HG02798 (cell line): ENCODE data around the gene USP32.
"Not testable (repeated sequence)": the region's sequence is repeated elsewhere in the genome, so short reads cannot be mapped to it uniquely, and the experiment has no call there.

Source experiments
- ATAC-seq: cut with Tn5 transposase; IDR thresholded peaks from one replicate; pipeline ENCODE4 v1.9.1; 2021; ENCODE audit warnings: mild to moderate bottlenecking; ENCODE audit not compliant: unreplicated experiment, poor library complexity

The USP32 gene

GRCh38 chr17:60412701-60413100 is 20.8 kb upstream of the USP32 start:
- ATAC-seq, result no peak

GRCh38 chr17:60410001-60410400 is 18.1 kb upstream of the USP32 start:
- ATAC-seq, result no peak

GRCh38 chr17:60406887-60407286 is 15.0 kb upstream of the USP32 start:
- no peak for ATAC-seq

- no peak for ATAC-seq
These were observed 12.0 kb upstream of the USP32 start for GRCh38 chr17:60403962-60404361.

- no peak for ATAC-seq
These were observed 11.5 kb upstream of the USP32 start for GRCh38 chr17:60403523-60403810.

- ATAC-seq, result no peak
These were observed 9.9 kb upstream of the USP32 start for GRCh38 chr17:60401819-60402218.

- ATAC-seq, result no peak
These were observed 6.5 kb upstream of the USP32 start for GRCh38 chr17:60398227-60398959.

- ATAC-seq, result no peak
These were observed 4.5 kb upstream of the USP32 start for GRCh38 chr17:60396412-60396811.

GRCh38 chr17:60395508-60396065 is 3.7 kb upstream of the USP32 start:
- ATAC-seq, result no peak

- no peak for ATAC-seq
These were observed 2.1 kb upstream of the USP32 start for GRCh38 chr17:60393840-60394723.

GRCh38 chr17:60392845-60393702 is 1.1 kb upstream of the USP32 start:
- ATAC-seq, result no peak

- ATAC-seq, result peak; percentile 24
These were observed 377 bp downstream of the USP32 start for GRCh38 chr17:60391471-60392041.

GRCh38 chr17:60390925-60391470 is 935 bp downstream of the USP32 start:
- ATAC-seq, result no peak

- no peak for ATAC-seq
These were observed 1.7 kb downstream of the USP32 start for GRCh38 chr17:60390186-60390585.

- ATAC-seq, result no peak
These were observed 3.2 kb downstream of the USP32 start for GRCh38 chr17:60388742-60389141.

GRCh38 chr17:60387666-60388065 is 4.3 kb downstream of the USP32 start:
- ATAC-seq, result no peak

- ATAC-seq, result no peak
These were observed 5.5 kb downstream of the USP32 start for GRCh38 chr17:60386147-60387058.

- not testable (repeated sequence) for ATAC-seq
These were observed 7.0 kb downstream of the USP32 start for GRCh38 chr17:60384921-60385320.

- ATAC-seq, result no peak
These were observed 8.6 kb downstream of the USP32 start for GRCh38 chr17:60383379-60383778.
